ENCODE results near the gene OLR1.
"Not testable (repeated sequence)": the region's sequence is repeated elsewhere in the genome, so short reads cannot be mapped to it uniquely, and the experiment has no call there.

Gene OLR1

DNA sequence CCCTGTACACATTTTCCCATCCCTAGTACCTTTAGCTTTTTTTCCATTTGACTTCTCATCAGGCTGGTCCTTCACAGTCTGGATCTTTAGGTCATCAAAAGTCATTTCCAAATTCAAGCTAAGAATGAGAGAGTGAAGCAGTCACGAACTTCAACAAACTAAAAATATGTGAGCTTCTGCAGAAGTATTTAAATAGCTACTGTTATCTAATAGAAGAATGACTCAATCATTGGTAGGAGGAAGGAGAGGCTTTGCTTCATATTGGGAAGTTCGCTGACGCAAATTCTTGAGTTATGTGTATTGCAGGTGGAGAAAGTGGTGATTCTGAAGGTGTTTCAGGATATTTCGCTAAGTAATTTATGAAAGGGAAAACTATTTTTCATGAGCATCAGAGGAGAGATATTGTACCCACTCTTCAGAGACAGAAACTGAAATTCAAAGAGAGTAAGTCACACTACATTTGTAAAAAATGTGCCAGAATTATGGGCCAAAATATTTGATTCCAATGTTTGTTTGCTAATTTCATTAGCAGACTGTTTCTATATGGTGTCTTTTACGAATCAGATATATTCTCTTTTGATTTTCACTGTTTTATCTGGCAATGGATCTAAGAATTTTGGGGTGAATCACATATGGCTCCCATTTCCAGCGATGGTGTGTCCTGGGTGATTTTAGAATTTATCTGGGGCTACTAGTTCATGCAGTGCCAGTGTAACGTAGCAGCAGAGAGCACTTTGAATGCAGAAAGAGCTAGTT, at the start of gene OLR1:
Gene OLR1, minus strand, starts transcription at position 160 of the 756 bp plus-strand sequence. Its CDS starts 55 bp downstream, at position 105.
- H3K4me3 ChIP-seq (ENCODE audit: low read depth, low read length), result no peak within 1 kb of the TSS
- no peak for TF ChIP-seq CTCF (IDR thresholded peaks at IDR 0.05; ENCODE audit: borderline replicate concordance, insufficient read depth, low read depth, low read length)

GRCh38 chr12:10220398-10221077, 48.6 kb upstream of the OLR1 start:
- H3K4me3 ChIP-seq (ENCODE audit: low read depth, low read length), result no peak overlapping the region
- no peak for TF ChIP-seq CTCF (IDR thresholded peaks at IDR 0.05; ENCODE audit: borderline replicate concordance, insufficient read depth, low read depth, low read length)

- no peak for TF ChIP-seq CTCF (IDR thresholded peaks at IDR 0.05; ENCODE audit: borderline replicate concordance, insufficient read depth, low read depth, low read length)
- H3K4me3 ChIP-seq (ENCODE audit: low read depth, low read length), result no peak overlapping the region
These were observed 46.1 kb upstream of the OLR1 start for GRCh38 chr12:10218021-10218420.

GRCh38 chr12:10215946-10216345, 44.0 kb upstream of the OLR1 start:
- H3K4me3 ChIP-seq (ENCODE audit: low read depth, low read length), result not testable (repeated sequence)

DNA sequence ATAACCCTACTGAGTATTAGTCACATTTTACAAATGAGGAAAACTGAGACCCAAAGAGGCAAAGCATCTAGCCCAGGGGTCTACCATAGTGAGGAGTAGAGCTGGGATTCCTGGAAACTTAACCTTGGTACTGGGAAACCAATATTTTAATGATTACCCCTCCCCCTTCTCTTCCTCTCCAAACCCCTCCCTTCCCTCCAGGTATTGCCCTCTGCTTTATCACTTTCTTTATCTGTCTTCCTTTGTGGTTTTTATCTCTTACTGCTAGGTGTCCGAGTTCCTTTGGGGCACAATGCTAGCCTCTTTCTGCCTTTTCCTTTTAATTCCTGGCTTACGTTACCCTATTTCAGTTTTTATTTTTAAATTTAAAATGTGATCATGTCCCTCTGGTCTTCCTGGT, 43.5 kb upstream of the OLR1 start:
- H3K4me3 ChIP-seq (ENCODE audit: low read depth, low read length), result no peak overlapping the region
- TF ChIP-seq CTCF (IDR thresholded peaks at IDR 0.05; ENCODE audit: borderline replicate concordance, insufficient read depth, low read depth, low read length), result no peak

DNA sequence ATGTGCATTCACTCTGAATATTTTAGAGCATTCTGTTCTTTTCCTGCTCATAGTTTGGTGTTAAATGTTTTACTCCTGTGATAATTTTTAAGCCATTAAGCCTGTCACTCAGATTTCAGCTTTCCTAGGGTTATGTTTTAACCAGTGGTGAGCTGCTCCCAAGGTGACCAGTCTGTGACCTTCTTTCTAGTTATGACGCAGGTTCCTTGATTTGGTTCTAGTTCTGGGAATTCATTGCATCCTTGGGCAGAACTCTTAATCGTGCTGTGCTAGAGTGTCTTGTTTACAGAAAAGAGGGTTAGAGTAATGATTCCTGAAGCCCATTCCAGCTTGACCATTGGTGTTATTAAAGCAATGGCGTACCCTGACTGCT, 42.9 kb upstream of the OLR1 start:
- TF ChIP-seq CTCF (IDR thresholded peaks at IDR 0.05; ENCODE audit: borderline replicate concordance, insufficient read depth, low read depth, low read length), result no peak
- no peak overlapping the region for H3K4me3 ChIP-seq (ENCODE audit: low read depth, low read length)

DNA sequence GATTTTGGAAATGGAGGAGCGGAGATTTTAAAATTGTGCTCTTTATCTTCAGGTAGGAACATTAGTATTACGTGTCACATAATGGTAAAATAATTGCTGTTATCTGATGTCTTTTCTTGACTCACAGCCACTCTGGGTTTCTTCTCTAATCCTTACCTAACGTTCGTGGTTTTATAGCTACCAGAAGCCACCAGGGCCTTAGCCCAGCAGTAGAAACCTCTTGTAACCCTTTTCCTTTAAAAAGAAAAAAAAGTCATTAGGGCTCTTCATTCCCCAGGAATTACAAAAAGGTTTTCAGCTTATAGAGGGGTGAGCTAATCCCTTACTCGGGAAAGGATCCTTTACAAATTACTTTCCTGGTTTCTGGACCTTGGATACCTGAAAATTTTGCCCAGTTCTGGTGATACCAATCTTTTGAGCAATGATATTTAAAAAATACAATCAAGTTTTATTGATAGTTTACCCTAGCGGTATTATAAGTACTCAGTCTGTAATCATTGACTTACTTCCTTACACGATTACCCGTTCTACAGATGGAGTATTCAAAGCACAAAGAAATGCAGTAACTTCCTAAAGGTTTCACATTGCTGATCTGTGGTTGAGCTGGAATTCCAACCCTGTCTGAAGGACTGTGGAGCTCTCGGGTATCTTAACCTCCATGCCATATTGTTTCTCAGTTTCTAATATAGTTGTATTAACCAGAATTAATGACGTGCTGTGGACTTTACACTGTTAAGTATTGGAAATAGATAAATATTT, 42.4 kb upstream of the OLR1 start:
- TF ChIP-seq CTCF (IDR thresholded peaks at IDR 0.05; ENCODE audit: borderline replicate concordance, insufficient read depth, low read depth, low read length), result no peak
- peak overlapping the region; percentile 17 for H3K4me3 ChIP-seq (ENCODE audit: low read depth, low read length)

Data from GM12875 (cell line).